ENCODE data around the gene KRT13. TPM values are rescaled to one million over a fixed set of nuclear protein-coding genes. Genes with fewer than 3 reads are reported as not detected.

The KRT13 gene
- total RNA-seq, 1 donor from 2014 or later: 1.0 TPM

DNA sequence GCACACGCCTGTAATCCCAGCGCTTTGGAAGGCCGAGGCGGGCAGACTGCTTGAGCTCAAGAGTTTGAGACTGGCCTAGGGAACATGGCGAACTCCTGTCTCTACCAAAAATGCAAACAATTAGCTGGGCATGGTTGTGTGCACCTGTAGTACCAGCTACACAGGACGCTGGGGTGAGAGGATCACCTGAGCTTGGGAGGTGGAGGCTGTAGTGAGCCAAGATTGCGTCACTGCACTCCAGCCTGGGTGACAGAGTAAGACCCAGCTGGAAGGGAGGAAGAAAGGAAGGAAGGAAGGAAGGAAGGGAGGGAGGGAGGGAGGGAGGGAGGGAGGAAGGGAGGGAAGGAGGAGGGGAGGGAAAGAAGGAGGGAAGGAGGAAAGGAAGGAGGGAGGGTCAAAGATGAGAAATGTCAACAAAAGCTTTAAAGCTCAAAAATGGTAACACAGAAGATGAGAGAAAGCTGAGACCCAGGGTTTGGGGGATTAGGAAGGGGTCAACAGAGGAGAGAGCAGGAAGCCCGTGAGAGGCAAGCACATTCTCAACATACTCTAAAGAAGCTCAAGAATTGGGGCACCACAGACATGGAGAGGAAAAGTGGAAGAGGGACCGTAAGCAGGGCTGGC, 27.6 kb upstream of the KRT13 start:
- no peak overlapping the region for H3K4me3 ChIP-seq (ENCODE audit: low read depth, low read length)
- TF ChIP-seq CTCF (conservative IDR thresholded peaks at IDR 0.05; ENCODE audit: low read depth, low read length): no peak
- no peak for DNase-seq (ENCODE audit: low read depth)

- DNase-seq (ENCODE audit: low read depth): no peak
- no peak for TF ChIP-seq CTCF (conservative IDR thresholded peaks at IDR 0.05; ENCODE audit: low read depth, low read length)
- no peak overlapping the region for H3K4me3 ChIP-seq (ENCODE audit: low read depth, low read length)
Measured at GRCh38 chr17:41531993-41532392, 26.6 kb upstream of the KRT13 start.

GRCh38 chr17:41530062-41531048, 24.9 kb upstream of the KRT13 start:
- peak; percentile 77 for DNase-seq (ENCODE audit: low read depth)
- H3K4me3 ChIP-seq (ENCODE audit: low read depth, low read length): no peak overlapping the region
- no peak for TF ChIP-seq CTCF (conservative IDR thresholded peaks at IDR 0.05; ENCODE audit: low read depth, low read length)

GRCh38 chr17:41529491-41529915, 24.1 kb upstream of the KRT13 start:
- no peak overlapping the region for H3K4me3 ChIP-seq (ENCODE audit: low read depth, low read length)
- no peak for TF ChIP-seq CTCF (conservative IDR thresholded peaks at IDR 0.05; ENCODE audit: low read depth, low read length)
- no peak for DNase-seq (ENCODE audit: low read depth)

DNA sequence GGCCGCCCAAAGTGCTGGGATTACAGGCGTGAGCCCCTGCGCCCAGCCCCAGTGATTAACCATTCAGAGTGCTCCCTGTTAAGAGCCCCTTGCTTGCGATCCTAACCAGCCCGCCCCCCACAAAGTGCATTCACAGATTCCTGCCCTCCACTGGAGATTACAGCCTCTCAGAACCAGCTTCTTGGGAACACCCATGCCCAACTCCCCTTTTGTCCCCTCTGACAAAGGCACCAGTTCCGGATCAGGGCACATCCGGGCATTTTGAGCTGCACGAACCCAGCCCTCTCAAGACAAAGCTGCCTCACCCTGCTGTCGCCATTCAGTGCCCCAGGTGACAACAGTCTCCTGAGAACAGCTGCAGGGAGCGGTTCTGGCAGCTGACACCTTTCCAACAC, 23.5 kb upstream of the KRT13 start:
- no peak for DNase-seq (ENCODE audit: low read depth)
- H3K4me3 ChIP-seq (ENCODE audit: low read depth, low read length): no peak overlapping the region
- TF ChIP-seq CTCF (conservative IDR thresholded peaks at IDR 0.05; ENCODE audit: low read depth, low read length): no peak

- TF ChIP-seq CTCF (conservative IDR thresholded peaks at IDR 0.05; ENCODE audit: low read depth, low read length): no peak
- peak overlapping the region; percentile 85 for H3K4me3 ChIP-seq (ENCODE audit: low read depth, low read length)
- DNase-seq (ENCODE audit: low read depth): no peak
Measured at GRCh38 chr17:41527063-41528023, 21.9 kb upstream of the KRT13 start.
